Vagina (tissue), 2 donors: ENCODE results near the gene CXCL16. TPM values are rescaled to one million over a fixed set of nuclear protein-coding genes. Genes with fewer than 3 reads are reported as not detected.
A peak's percentile ranks its signal among the peaks of the same experiment; 100 is the strongest.

Experiments
- DNase-seq, 2 donors: peaks; one replicate each; pipeline ENCODE4 v3.0.0-alpha.2; 2017; ENCODE audit errors: extremely low spot score in 2 of 2
- H3K27ac ChIP-seq: fragments of 200-600 bp; sonication (generic); one replicate; pipeline ENCODE4 v1.5.1; 2019
- H3K27me3 ChIP-seq: fragments of 200-600 bp; sonication (generic); one replicate; pipeline ENCODE4 v1.5.1; 2019
- H3K36me3 ChIP-seq, 2 donors: fragments of 200-600 bp; sonication (generic); one replicate each; pipeline ENCODE4 v1.5.1; 2017 to 2019
- H3K4me1 ChIP-seq: fragments of 200-600 bp; sonication (generic); one replicate; pipeline ENCODE4 v1.5.1; 2019
- H3K4me3 ChIP-seq, 2 donors: fragments of 200-600 bp; sonication (generic); 1 replicate in 1 of 2; 2 replicates in 1 of 2; pipeline ENCODE4 v1.5.1; 2016 to 2019
- H3K9me3 ChIP-seq: fragments of 200-600 bp; sonication (generic); one replicate; pipeline ENCODE4 v1.5.1; 2019
- CTCF ChIP-seq, 3 experiments: fragments of 450-650 bp in 2 of 3; fragments of 200-600 bp in 1 of 3; sonication (generic) in 1 of 3; IDR thresholded peaks; one replicate each; pipeline ENCODE4 v1.5.1; 2017 to 2019; ENCODE audit warnings: antibody characterized with exemption in 3 of 3, mild to moderate bottlenecking in 2 of 3, moderate library complexity in 2 of 3
- POLR2A ChIP-seq, 2 donors: fragments of 450-650 bp; IDR thresholded peaks; one replicate each; pipeline ENCODE4 v1.6.1; 2017; ENCODE audit warnings: antibody characterized with exemption in 2 of 2, mild to moderate bottlenecking in 2 of 2, moderate library complexity in 2 of 2
- POLR2AphosphoS5 ChIP-seq, 2 donors: sonication (generic); formaldehyde crosslinking; IDR thresholded peaks; one replicate each; pipeline ENCODE4 v1.9.0; 2017; ENCODE audit warnings: antibody characterized with exemption in 2 of 2, mild to moderate bottlenecking in 2 of 2, low read depth in 1 of 2; ENCODE audit not compliant: insufficient read depth in 1 of 2
- intact Hi-C: fragments of 100-400 bp; cut with DNase I; formaldehyde crosslinking; loops from one replicate; pipeline ENCODE4 v1.15.1; 2023
- total RNA-seq: library from RNA; depleted of rRNA; stranded (reverse); fragments of >200 nt; gene quantifications from one replicate; pipeline ENCODE4 v1.2.3, GENCODE V29; 2016

CXCL16 gene
- total RNA-seq, 1 donor from 2014 or later: 6.4 TPM

- no peak overlapping the region for H3K4me3 ChIP-seq
- no peak overlapping the region for H3K27ac ChIP-seq
Observed at GRCh38 chr17:4712526-4712925, 27.2 kb downstream of the CXCL16 start.

DNA sequence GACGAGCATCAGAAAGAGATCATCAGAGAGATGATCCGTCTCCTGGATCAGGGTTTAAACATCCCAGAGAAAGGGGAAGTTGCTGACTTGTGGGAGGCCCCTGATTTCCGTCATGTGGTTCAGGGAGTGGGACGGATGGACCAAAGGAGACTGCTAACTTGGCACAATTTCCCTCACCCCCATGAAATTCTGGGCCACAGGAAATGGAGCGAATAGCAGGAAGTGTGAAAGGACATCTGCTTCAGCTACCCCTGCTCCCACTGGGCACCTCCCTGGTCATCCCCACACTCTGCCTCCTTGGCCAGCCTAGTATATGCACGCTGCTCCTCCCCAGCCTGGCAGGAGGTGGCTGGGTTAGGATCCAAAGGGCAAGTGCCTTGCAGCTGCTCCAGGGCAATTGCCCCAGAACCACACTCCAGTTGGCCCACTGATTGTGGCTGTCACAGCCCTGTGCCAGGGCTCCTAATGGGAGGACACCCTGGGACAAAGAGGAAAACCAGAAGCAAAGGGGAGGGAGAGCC is 28.0 kb downstream of the CXCL16 start:
- peaks cover 31% of the 10 kb centered on the region for H3K4me1 ChIP-seq
- intact Hi-C loops: loop anchor here (5.0 kb wide), 1 partner anchor 76 kb away; the partner anchor contains the start of genes GLTPD2 and VMO1
- H3K27me3 ChIP-seq: no peaks in the 10 kb centered on the region
- no peak for TF ChIP-seq POLR2A (IDR thresholded peaks at IDR 0.05)
- no peak for TF ChIP-seq POLR2AphosphoS5 (IDR thresholded peaks at IDR 0.05; ENCODE audit: insufficient read depth in 1 of 2, low read depth in 1 of 2)
- no peak for TF ChIP-seq CTCF (IDR thresholded peaks at IDR 0.05)
- DNase-seq: no peak
- H3K9me3 ChIP-seq: no peaks in the 10 kb centered on the region
- peak overlapping the region; percentile 74 to 91 for H3K4me3 ChIP-seq
- H3K36me3 ChIP-seq: no peaks in the 10 kb centered on the region
- no peak overlapping the region for H3K27ac ChIP-seq

More at GRCh38 chr17:4712526-4712925, 27.2 kb downstream of the CXCL16 start:
- Histone ChIP-seq H3K27me3 (no peaks in the 10 kb centered on the region), H3K36me3 (peaks cover 0 to 6% of the 10 kb centered on the region in 2 donors), H3K9me3 (no peaks in the 10 kb centered on the region), H3K4me1 (peaks cover 31% of the 10 kb centered on the region)
- DNase-seq: no peak
- TF ChIP-seq POLR2AphosphoS5 (IDR thresholded peaks at IDR 0.05; ENCODE audit: insufficient read depth in 1 of 2, low read depth in 1 of 2) (no peak), POLR2A (IDR thresholded peaks at IDR 0.05) (no peak), CTCF (IDR thresholded peaks at IDR 0.05) (no peak)
- intact Hi-C loops: loop anchor here (5.0 kb wide), 1 partner anchor 75 kb away; the partner anchor contains the start of genes GLTPD2 and VMO1

- Histone ChIP-seq H3K27me3 (no peaks in the 10 kb centered on the region), H3K9me3 (no peaks in the 10 kb centered on the region), H3K36me3 (no peaks in the 10 kb centered on the region), H3K27ac (peak overlapping the region; percentile 89), H3K4me3 (peak overlapping the region; percentile 74 to 91), H3K4me1 (peaks cover 31% of the 10 kb centered on the region)
- no peak for DNase-seq
- intact Hi-C loops: loop anchor here (5.0 kb wide), 1 partner anchor 76 kb away; the partner anchor contains the start of genes GLTPD2 and VMO1
- TF ChIP-seq CTCF (IDR thresholded peaks at IDR 0.05): no peak
- TF ChIP-seq POLR2AphosphoS5 (IDR thresholded peaks at IDR 0.05; ENCODE audit: insufficient read depth in 1 of 2, low read depth in 1 of 2): no peak
- TF ChIP-seq POLR2A (IDR thresholded peaks at IDR 0.05): peak in 1 of 2 donors; percentile 19
Observed at GRCh38 chr17:4710693-4711634, 28.8 kb downstream of the CXCL16 start.

DNA sequence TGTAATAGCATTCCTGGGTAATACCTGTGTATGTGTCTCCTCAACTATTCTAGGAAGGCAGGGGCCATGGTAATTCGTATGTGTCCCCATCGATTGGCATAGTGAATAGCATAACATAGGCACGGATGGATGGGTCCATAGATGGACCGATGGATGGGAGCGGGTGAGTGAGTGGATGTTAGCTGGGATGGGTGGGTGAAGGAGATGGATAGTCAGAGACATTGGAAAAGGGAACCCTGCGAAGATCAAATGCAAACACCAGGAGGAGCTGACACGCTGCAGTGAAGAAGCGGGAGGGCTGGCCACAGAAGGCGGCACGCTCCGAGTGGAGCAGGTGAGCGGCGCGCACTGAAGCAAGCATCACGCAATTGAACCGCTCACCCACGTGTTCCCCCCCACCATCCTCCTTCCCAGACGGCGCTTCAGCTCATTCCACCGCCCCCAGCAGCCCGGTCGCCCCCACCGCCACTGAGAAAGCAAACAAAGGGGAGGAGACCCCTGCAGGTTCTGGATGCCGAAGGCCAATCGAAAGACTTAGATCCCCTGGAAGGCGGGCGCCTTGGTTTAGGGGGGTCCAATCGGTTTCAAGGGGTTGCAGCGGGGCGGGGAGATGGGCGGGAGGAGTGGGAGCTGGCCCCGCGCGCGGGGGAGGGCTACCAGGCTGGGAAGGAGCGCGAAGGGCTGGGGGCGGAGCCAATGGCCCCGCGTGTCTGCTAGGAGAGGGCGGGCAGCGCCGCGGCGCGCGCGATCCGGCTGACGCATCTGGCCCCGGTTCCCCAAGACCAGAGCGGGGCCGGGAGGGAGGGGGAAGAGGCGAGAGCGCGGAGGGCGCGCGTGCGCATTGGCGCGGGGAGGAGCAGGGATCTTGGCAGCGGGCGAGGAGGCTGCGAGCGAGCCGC is 29.7 kb downstream of the CXCL16 start, which contains the start of gene ARRB2:
TSS of gene ARRB2 (plus strand) at position 839 of the 899 bp plus-strand sequence. CDS start 90 bp downstream, outside the sequence.
- no peaks in the 10 kb centered on the region for H3K36me3 ChIP-seq
- peaks cover 31% of the 10 kb centered on the region for H3K4me1 ChIP-seq
- H3K27me3 ChIP-seq: no peaks in the 10 kb centered on the region
- intact Hi-C loops: loop anchor here (5.0 kb wide), 1 partner anchor 77 kb away; the partner anchor contains the start of genes GLTPD2 and VMO1
- H3K9me3 ChIP-seq: no peaks in the 10 kb centered on the region
- TF ChIP-seq CTCF (IDR thresholded peaks at IDR 0.05) (peak; percentile 7 to 69 (median 54)), POLR2A (IDR thresholded peaks at IDR 0.05) (peak in 1 of 2 donors; percentile 18), POLR2AphosphoS5 (IDR thresholded peaks at IDR 0.05; ENCODE audit: insufficient read depth in 1 of 2, low read depth in 1 of 2) (peak; percentile 56 to 65)
- H3K27ac ChIP-seq: peak within 1 kb of the TSS; percentile 89
- peak within 1 kb of the TSS; percentile 74 to 91 for H3K4me3 ChIP-seq
- DNase-seq: peak in 1 of 2 donors; percentile 97
